ENCODE measurements around the gene CELF2.

- TF ChIP-seq CTCF (IDR thresholded peaks at IDR 0.05) (no peak), POLR2A (IDR thresholded peaks at IDR 0.05) (no peak)
Measured at GRCh38 chr10:11178606-11179515, 161.2 kb downstream of the CELF2 start.
